GM19455 (cell line): Measurements from ENCODE around the gene AUP1.
"Not testable (repeated sequence)": the region's sequence is repeated elsewhere in the genome, so short reads cannot be mapped to it uniquely, and the experiment has no call there.

ENCODE experiments used
- ATAC-seq: cut with Tn5 transposase; IDR thresholded peaks from one replicate; pipeline ENCODE4 v1.9.1; 2021; ENCODE audit not compliant: unreplicated experiment

AUP1 gene

GRCh38 chr2:74499267-74499939, 30.1 kb downstream of the AUP1 start, which contains the start of gene LBX2:
LBX2 (minus strand) TSS chr2:74499603; CDS start chr2:74499537, 66 bp downstream.
- ATAC-seq = no peak

- ATAC-seq = no peak
These were observed 30.8 kb downstream of the AUP1 start for GRCh38 chr2:74498500-74499266.

GRCh38 chr2:74497777-74498499, 31.6 kb downstream of the AUP1 start:
- no peak for ATAC-seq

- ATAC-seq = no peak
These were observed 32.3 kb downstream of the AUP1 start for GRCh38 chr2:74496997-74497776.

GRCh38 chr2:74495440-74495839, 34.1 kb downstream of the AUP1 start:
- no peak for ATAC-seq

GRCh38 chr2:74493546-74493945, 36.0 kb downstream of the AUP1 start:
- ATAC-seq = no peak

GRCh38 chr2:74491648-74492544, 37.6 kb downstream of the AUP1 start:
- no peak for ATAC-seq

- ATAC-seq = no peak
These were observed 39.6 kb downstream of the AUP1 start for GRCh38 chr2:74489906-74490305.

- no peak for ATAC-seq
These were observed 40.6 kb downstream of the AUP1 start for GRCh38 chr2:74488643-74489481.

GRCh38 chr2:74486141-74486540, 43.4 kb downstream of the AUP1 start:
- ATAC-seq = no peak

- ATAC-seq = not testable (repeated sequence)
These were observed 45.8 kb downstream of the AUP1 start for GRCh38 chr2:74483675-74484164.

- ATAC-seq = peak; percentile 94
These were observed 46.5 kb downstream of the AUP1 start, which contains the start of the genes CCDC142 and TTC31 for GRCh38 chr2:74482801-74483674. CCDC142 (minus strand) TSS chr2:74482998; CDS start chr2:74482837, 161 bp downstream. TTC31 (plus strand) TSS chr2:74483081; CDS start chr2:74483096, 15 bp downstream.

GRCh38 chr2:74481961-74482800, 47.3 kb downstream of the AUP1 start:
- peak; percentile 34 for ATAC-seq

GRCh38 chr2:74481431-74481830, 48.1 kb downstream of the AUP1 start:
- ATAC-seq = no peak
